ENCODE results near the gene GTPBP2. TPM values are rescaled to one million over a fixed set of nuclear protein-coding genes. Genes with fewer than 3 reads are reported as not detected.
A peak's percentile ranks its signal among the peaks of the same experiment; 100 is the strongest.

GTPBP2 gene
- total and polyA plus RNA-seq, 2 of the 13 experiments (the other 11 are each of a cell fraction or from before 2014, with no cell fraction given), result 26.9 to 88.2 TPM

- peak; percentile 100 for TF ChIP-seq CTCF (CRISPR knock-in tag; IDR thresholded peaks at IDR 0.05)
- TF ChIP-seq THAP11 (CRISPR knock-in tag; IDR thresholded peaks at IDR 0.05), result 0 out of 2 replicates have a peak, but pooled peaks have one; percentile 51
- TF ChIP-seq, protein P1, sequence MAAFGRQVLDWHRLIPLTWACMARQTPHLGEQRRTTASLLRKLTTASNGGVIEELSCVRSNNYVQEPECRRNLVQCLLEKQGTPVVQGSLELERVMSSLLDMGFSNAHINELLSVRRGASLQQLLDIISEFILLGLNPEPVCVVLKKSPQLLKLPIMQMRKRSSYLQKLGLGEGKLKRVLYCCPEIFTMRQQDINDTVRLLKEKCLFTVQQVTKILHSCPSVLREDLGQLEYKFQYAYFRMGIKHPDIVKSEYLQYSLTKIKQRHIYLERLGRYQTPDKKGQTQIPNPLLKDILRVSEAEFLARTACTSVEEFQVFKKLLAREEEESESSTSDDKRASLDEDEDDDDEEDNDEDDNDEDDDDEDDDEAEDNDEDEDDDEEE (CRISPR knock-in tag; IDR thresholded peaks at IDR 0.05), result peak; percentile 90
- TF ChIP-seq SMC3 (IDR thresholded peaks at IDR 0.05; ENCODE audit: low read length), result peak; percentile 81
- TF ChIP-seq ZMAT3 (CRISPR knock-in tag; conservative IDR thresholded peaks at IDR 0.05), result peak; percentile 57; the same call in 1 of the 2 replicates
- peak; percentile 15; the same call in 1 of the 2 replicates for TF ChIP-seq ZNF431 (CRISPR knock-in tag; IDR thresholded peaks at IDR 0.05; ENCODE audit: borderline replicate concordance, low read depth)
- peak; percentile 56 for TF ChIP-seq YY1 (IDR thresholded peaks at IDR 0.05; ENCODE audit: insufficient read depth, insufficient replicate concordance, low read depth, low read length)
- peak; percentile 16; the same call in 1 of the 2 replicates for TF ChIP-seq KMT2B (CRISPR knock-in tag; IDR thresholded peaks at IDR 0.05)
- peak; percentile 78; the same call in 1 of the 2 replicates for TF ChIP-seq HBP1 (CRISPR knock-in tag; IDR thresholded peaks at IDR 0.05; ENCODE audit: low read depth)
- peak; percentile 53 for TF ChIP-seq TARDBP (CRISPR knock-in tag; IDR thresholded peaks at IDR 0.05)
- no peak for TF ChIP-seq MYNN (CRISPR knock-in tag; IDR thresholded peaks at IDR 0.05; ENCODE audit: low read depth)
- peak; percentile 31; the same call in 1 of the 2 replicates for TF ChIP-seq ZNF143 (CRISPR knock-in tag; IDR thresholded peaks at IDR 0.05)
- peak; percentile 83 for TF ChIP-seq SPEN (CRISPR knock-in tag; IDR thresholded peaks at IDR 0.05; ENCODE audit: low read depth)
- no peak for TF ChIP-seq ZNF720 (CRISPR knock-in tag; IDR thresholded peaks at IDR 0.05)
- TF ChIP-seq PAF1 (CRISPR knock-in tag; IDR thresholded peaks at IDR 0.05), result no peak
- TF ChIP-seq ZFP90 (CRISPR knock-in tag; IDR thresholded peaks at IDR 0.05; ENCODE audit: borderline replicate concordance), result peak; percentile 63; the same call in 1 of the 2 replicates
- TF ChIP-seq XRCC5 (optimal IDR thresholded peaks at IDR 0.05; ENCODE audit: low read length), result peak; percentile 96
- TF ChIP-seq ZNF451 (CRISPR knock-in tag; IDR thresholded peaks at IDR 0.05), result 0 out of 2 replicates have a peak, but pooled peaks have one; percentile 82
- peak; percentile 42; the same call in 1 of the 2 replicates for TF ChIP-seq DPF2 (CRISPR knock-in tag; IDR thresholded peaks at IDR 0.05; ENCODE audit: borderline replicate concordance, low read depth)
- TF ChIP-seq EEA1 (CRISPR knock-in tag; IDR thresholded peaks at IDR 0.05; ENCODE audit: borderline replicate concordance), result no peak
- TF ChIP-seq ZIK1 (CRISPR knock-in tag; IDR thresholded peaks at IDR 0.05; ENCODE audit: borderline replicate concordance, low read depth), result 0 out of 2 replicates have a peak, but pooled peaks have one; percentile 83
- TF ChIP-seq, protein P2, sequence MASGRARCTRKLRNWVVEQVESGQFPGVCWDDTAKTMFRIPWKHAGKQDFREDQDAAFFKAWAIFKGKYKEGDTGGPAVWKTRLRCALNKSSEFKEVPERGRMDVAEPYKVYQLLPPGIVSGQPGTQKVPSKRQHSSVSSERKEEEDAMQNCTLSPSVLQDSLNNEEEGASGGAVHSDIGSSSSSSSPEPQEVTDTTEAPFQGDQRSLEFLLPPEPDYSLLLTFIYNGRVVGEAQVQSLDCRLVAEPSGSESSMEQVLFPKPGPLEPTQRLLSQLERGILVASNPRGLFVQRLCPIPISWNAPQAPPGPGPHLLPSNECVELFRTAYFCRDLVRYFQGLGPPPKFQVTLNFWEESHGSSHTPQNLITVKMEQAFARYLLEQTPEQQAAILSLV (CRISPR knock-in tag; IDR thresholded peaks at IDR 0.05; ENCODE audit: borderline replicate concordance), result peak; percentile 41; the same call in 1 of the 2 replicates
- peak; percentile 86; the same call in 1 of the 2 replicates for TF ChIP-seq ZNF331 (CRISPR knock-in tag; IDR thresholded peaks at IDR 0.05)
Measured at GRCh38 chr6:43667245-43668150, 38.4 kb upstream of the GTPBP2 start (continued).
